Measurements from ENCODE around the gene ESD.

GRCh38 chr13:46754812-46755211, 42.1 kb downstream of the ESD start:
- TF ChIP-seq CTCF (IDR thresholded peaks at IDR 0.05): no peak
- no peak for TF ChIP-seq POLR2A (IDR thresholded peaks at IDR 0.05)
